Bronchial smooth muscle cell (primary cell): ENCODE results near the gene NAXD. TPM values are rescaled to one million over a fixed set of nuclear protein-coding genes. Genes with fewer than 3 reads are reported as not detected.

Experiments
- total RNA-seq: library from RNA; depleted of rRNA; stranded (reverse); fragments of >200 nt; gene quantifications from 2 replicates; pipeline ENCODE4 v1.2.1, GENCODE V29; 2014

The NAXD gene
- 24.6 and 26.3 TPM in 2 replicates for total RNA-seq

DNA sequence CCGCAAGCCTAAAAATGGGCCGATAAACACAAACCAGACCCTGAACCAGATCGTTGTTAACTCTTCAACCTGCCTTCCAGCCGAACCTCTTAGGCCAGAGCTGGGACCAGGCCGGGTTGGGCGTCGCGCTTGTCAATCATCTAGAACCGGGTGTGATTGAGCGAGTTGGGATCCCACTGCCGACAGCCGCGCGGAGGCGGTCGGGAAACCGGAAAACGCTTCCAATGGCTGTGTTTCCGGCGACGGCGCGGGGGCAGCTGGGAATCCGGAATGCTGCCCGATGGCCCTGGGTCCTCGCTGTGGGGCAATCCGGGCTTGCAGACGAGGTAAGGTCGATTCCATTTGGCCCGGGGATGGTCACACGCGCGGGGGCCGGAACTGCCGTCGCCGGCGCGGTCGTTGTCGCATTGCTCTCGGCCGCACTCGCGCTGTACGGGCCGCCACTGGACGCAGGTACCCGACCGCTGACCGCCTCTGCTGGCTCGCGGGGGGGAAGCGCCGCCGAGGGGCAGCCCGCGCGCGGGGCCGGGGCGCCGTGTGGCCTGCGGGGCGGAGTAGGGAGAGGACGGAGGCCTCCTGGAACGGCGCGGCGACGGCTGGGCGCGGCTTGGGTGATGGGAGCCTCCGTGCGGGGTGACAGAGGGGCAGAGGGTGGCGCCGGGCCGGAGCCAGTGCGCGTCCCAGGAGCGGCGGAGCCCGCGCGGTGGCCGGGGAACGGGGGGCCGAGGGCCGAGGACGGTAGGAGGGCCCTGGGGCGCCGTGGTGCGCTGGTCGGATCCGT is at the start of gene NAXD:
TSS of gene NAXD (plus strand) at position 224 of the 781 bp plus-strand sequence. CDS start at position 281, 57 bp downstream.

Other genes with a start within 250 kb of the NAXD start
- gene RAB20, start 53.8 kb upstream of the NAXD start, total RNA-seq: 2.2 and 4.6 TPM in 2 replicates
- 71.4 and 107 TPM in 2 replicates for gene CARS2, start 90.6 kb downstream of the NAXD start, total RNA-seq
- 15.3 and 19.3 TPM in 2 replicates for gene ING1, start 98.2 kb downstream of the NAXD start, total RNA-seq